ENCODE measurements around the gene KRT79. TPM values are rescaled to one million over a fixed set of nuclear protein-coding genes. Genes with fewer than 3 reads are reported as not detected.
"Not testable (repeated sequence)": the region's sequence is repeated elsewhere in the genome, so short reads cannot be mapped to it uniquely, and the experiment has no call there.

The KRT79 gene
- total RNA-seq, 1 donor from 2014 or later = not detected

DNA sequence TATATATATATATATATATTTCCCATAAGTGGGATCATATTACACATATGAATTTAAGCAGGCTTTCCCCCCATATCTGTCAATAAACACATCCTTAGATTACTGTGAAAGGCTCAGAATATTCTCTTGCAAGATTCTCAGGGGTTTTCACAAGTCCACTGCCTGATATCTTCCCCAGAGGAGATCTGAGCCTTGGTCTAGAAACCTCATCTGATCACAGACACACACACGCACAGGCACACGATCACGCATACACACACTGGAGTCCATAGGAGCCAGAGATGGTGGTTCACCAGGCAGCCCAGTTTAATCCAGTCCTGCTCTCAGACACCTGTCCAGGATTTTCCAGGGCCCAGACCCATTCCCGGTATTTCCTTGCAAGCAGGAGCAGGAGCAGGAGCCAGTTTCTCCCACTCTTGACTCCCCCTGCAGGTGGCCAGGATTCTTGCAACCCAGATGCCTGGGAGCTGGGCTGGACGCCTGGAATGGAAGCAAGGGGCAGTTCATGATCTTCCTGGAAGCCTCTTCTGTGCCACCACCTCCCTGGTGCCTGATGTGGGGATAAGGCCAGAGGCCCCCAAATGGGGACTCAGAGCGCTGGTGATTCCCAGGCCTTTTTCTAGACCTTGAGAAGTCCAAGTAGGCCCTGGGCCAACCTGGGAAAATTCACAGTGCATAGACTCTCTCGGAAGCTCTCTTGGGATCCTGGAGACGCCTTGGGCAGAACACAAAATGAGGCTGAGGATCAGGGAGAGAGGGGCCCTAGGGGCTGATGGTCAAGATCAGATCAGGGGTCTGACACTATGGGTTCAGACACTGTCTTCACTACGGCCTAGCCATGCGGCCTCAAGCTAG, 31.2 kb upstream of the KRT79 start:
- peak; percentile 60 for ATAC-seq
- peak; percentile 76 for DNase-seq (ENCODE audit: low spot score)
- intact Hi-C loops (cut with DNase I) = no loop called here

DNA sequence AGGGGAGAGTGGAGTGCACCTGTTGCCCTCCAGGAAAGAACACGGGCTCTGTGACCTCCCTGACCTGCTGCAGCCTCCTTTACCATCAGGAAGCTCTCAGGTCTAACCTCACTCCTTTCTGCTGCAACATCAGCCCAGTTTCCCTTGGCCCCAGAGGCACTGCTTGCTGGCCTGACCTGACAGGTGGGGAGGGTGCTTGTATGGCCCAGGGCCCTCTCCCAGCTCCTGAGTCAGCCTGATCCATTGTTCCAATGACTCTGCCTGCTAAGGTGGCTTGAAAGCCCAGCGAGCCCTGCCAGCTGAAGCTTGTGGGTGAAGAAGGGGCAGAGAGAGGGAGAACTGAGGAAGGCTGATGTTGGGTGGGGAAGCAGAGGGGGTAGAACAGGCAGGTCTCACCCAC, 27.9 kb upstream of the KRT79 start:
- ATAC-seq (no peak), DNase-seq (ENCODE audit: low spot score) (no peak)
- intact Hi-C loops (cut with DNase I) = no loop called here

DNA sequence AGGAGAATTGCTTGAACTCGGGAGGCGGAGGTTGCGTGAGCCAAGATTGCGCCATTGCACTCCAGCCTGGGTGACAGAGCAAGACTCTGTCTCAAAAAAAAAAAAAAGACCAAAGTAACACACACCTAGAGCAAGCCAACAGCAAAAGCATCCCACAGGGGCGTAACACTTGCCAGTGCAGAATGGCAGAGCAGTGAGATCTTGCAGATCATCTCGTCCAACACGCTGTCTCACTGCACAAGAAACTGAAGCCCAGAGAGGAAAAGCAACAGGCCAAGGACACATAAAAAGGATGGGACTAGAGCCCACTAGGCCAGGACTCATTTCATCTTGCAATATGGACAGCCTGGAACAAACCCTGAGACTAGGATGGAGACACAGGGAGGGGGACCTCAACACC, 27.4 kb upstream of the KRT79 start:
- DNase-seq (ENCODE audit: low spot score) = no peak

DNA sequence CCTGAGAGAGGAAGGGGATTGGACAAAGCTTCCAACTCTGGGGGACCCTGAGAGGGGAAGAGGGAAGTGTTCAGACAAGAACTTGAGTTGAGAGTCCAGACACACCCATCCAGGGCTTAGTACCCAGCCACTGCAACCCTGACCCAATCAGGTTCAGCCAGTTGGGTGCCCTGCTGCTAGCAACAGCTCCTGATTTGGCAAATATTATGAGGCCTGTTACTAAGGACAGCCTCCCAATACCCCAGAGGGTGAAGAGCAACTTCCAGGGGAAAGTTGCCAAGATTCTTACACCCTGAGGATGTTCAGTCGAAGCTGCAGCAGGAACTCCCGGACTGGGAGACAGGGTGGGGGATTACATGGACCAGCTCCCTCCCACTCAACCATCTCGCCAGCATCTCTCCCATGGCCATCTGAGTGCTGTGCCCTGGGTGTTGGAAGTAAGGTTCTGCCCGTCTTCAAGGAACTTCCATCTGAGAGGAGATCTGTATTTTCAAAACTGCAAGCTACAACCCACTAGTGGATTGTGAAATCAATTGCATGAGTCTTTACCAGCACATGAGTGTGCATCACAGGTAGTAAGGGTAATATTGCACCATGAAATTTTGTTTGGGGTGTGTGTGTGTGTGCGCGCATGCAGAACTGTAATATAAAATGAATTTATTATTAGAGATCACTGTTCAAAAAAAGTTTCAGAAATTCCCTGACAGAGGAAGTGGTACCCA, 26.2 kb upstream of the KRT79 start:
- DNase-seq (ENCODE audit: low spot score) (no peak), ATAC-seq (peak; percentile 62)
- intact Hi-C loops (cut with DNase I) = no loop called here

More for the DNA sequence above, 27.4 kb upstream of the KRT79 start:
- intact Hi-C loops (cut with DNase I) = no loop called here
- no peak for ATAC-seq

DNA sequence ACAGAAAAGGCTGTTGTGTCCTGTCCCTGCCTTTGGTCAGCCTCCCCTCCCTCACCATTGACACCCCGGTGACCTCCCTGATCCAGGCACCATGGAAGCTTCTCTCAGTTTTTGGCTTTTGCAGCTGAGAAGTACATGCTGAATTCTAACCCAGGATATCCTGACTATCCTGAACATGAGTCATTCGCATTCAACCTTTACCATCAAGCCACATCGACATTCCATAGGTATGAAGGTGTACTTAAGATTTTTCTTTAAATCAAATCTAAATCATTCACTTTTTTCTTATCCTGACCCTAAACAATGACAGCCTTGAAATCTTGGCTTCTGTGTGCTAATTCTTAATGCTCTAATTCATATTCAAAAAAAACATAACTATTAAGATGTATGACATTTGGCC, 23.4 kb upstream of the KRT79 start:
- intact Hi-C loops (cut with DNase I) = no loop called here
- no peak for ATAC-seq
- no peak for DNase-seq (ENCODE audit: low spot score)

DNA sequence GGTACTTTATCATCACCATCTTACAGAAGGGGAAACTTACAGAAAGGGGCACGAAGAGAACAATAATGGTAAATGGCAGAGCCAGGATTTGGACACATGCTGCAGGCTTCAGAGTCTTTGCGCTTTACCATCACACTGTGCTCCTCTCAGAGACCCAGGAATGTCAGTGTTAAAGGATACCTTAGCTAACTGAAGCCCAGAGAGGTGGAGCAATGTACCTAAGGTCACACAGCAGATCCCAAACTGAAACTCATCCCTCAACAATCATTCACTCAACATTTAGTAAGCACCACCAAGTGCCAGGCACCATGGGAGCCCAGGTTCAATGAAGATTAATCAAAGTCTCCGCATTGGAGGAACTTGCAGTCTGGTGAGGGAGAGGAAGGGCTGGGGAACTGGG, 22.7 kb upstream of the KRT79 start:
- ATAC-seq = no peak
- no peak for DNase-seq (ENCODE audit: low spot score)
- intact Hi-C loops (cut with DNase I) = no loop called here

DNA sequence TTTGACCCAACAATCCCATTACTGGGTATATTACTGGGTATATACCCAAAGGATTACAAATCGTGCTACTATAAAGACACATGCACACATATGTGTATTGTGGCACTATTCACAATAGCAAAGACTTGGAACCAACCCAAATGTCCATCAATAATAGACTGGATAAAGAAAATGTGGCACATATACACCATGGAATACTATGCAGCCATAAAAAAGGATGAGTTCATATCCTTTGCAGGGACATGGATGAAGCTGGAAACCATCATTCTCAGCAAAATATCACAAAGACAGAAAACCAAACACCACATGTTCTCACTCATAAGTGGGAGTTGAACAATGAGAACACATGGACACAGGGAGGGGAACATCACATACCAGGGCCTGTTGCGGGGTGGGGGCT, 22.0 kb upstream of the KRT79 start:
- DNase-seq (ENCODE audit: low spot score); intact Hi-C loops (cut with DNase I); ATAC-seq: not testable (repeated sequence)

DNA sequence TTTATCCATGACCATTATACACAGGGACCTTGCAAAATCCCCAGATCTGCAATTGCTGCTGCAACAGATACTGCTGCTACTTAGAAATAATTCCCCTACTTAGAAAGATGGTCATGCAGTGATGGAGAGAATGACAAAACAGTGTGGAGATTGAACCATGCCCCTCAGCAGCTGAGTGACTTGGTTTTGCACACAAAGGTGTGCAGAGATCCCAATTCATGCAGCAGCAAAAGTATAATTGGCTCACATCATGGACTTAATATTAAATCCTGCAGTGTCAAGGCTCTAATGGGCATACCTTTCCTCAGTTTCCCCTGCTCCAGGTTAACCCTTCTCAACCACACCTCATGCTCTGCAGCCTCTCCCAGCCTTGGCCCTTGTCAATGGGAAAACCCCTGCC, 17.7 kb upstream of the KRT79 start:
- intact Hi-C loops (cut with DNase I) = no loop called here
- no peak for DNase-seq (ENCODE audit: low spot score)
- no peak for ATAC-seq

DNA sequence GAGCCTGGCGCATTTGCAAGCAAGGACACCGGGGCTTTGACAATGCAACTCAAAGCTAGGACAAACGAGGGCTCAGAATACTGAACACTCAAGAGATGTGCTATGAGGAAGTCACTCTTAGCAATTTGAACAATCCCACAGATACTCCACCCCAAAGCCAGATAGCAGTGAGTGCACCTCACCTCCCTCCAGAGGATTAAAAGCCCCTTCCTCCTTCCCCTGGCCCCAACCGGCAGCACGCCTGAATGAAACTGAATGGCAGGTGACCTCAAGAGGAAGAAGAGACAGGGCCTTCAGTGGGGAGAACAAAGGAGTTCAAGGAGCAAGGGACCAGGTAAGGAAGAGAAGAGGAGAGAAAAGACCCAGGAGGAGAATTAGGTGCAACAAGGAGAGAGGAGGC, 16.6 kb upstream of the KRT79 start:
- no peak for ATAC-seq
- DNase-seq (ENCODE audit: low spot score) = no peak
- intact Hi-C loops (cut with DNase I) = no loop called here

DNA sequence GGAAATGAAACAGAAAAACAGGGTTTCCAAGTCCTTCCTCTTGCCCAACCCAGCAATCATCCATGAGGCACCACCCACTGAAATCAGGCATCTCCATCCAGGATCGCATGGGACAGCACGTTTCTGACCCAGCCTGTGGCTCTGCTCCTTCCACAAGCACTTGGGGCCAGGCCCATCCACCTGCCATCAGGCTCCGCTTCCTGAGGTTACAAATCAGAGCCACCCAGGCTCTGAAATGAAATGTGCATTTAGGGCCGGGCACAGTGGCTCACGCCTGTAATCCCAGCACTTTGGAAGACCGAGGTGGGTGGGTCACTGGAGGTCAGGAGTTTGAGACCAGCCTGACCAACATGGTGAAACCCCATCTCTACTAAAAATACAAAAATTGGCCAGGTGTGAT, 15.4 kb upstream of the KRT79 start:
- no peak for ATAC-seq
- intact Hi-C loops (cut with DNase I) = no loop called here

DNA sequence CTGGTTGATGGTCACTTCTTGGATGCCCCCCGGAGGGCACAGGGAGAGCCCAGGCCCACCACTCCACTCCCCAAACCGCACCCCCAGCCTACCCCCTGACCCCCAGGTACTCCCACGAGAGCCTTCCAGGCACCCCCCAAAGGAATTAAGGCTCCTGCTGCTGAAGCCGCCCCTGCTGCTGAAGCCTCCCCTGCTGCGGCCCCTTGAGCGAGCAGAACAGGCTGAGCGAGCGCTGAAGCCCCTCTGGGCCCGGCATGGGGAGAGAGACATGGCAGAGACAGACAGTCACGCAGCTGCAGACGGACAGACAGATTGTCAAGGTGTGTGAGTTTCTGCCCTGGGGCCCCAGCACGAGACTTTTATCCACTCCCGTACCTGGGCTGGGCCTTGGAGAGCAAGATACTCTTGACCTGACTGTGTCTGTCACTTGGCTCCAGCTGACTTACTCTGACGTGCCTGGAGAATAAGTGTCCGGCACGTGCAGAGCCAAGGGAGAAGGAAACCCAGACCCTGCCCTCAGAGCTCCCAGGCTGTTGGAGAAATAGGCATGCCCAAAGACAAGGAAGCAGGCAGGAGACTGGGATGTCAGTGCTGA, 14.6 kb upstream of the KRT79 start, which contains the start of gene KRT78:
TSS of gene KRT78 (minus strand) at position 334 of the 595 bp plus-strand sequence. CDS start at position 270, 64 bp downstream.
- no peak for ATAC-seq
- intact Hi-C loops (cut with DNase I) = no loop called here
- DNase-seq (ENCODE audit: low spot score) = no peak

More for the DNA sequence above, 15.4 kb upstream of the KRT79 start:
- DNase-seq (ENCODE audit: low spot score) = no peak

DNA sequence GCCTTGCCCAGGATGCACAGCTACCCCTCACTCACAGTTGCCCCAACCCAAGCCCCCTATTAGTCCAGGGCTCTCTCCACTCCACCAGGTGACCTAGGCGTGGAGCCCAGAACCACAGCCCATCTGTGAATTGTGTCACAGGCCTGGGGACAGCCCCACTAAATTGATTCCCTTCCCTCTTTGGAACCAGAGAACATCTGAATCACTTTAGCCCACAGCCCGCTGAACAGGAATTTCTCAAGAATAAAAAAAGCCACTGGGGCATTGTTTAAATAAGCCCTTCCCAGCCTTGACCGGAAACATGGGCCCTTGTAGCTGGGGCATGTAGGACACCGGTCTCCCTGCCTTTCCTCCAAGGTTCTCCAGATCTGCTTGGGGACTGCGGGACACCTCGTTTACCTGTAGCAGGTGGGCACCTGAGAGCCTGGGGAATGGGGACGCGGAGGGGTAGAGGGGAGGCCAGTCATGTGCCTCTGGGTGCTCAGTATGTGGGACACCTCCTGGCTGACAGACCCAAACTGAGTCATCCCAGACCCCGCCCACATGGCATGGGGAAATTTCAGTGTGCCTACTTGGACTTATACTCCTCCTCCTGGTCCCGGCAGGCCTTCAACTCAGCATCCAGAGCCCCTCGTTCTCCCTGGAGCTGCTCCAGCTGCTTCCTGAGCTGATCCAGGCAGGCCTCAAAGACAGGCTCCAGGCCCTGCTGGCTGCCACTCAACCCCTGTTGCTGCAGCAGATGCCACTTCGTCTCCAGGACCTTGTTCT, 13.4 kb upstream of the KRT79 start:
- ATAC-seq = no peak
- intact Hi-C loops (cut with DNase I) = no loop called here
- no peak for DNase-seq (ENCODE audit: low spot score)

DNA sequence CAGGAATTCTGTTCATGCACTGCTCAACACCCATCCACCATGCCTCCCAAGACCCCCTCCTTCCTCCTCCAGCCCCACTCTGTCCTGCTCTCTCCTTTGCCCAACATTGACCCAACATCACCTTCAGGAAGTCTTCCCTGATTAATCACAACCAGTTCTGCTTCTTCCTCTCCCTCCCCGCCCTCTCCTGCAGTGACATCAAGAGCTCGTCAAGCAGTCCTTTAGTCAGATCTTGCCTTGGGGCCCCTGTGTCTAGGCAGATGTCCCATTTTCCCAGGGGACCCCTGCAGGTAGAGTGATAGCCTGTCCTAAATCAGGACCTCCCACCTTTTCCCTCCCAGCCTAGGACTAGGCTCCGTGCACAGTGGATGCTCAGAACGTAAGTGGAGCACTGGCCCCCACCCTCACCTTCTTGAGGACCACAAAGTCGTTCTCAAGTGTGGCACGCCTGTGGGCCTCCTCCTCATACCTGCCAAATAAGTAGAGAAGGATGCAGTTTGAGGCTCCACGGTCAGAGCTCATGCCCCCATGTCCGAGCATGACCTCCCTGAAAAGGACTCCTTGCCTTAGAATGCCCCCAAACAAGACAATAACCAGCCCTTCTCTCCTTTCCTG, 12.4 kb upstream of the KRT79 start:
- DNase-seq (ENCODE audit: low spot score) = no peak
- intact Hi-C loops (cut with DNase I) = no loop called here
- ATAC-seq = no peak

DNA sequence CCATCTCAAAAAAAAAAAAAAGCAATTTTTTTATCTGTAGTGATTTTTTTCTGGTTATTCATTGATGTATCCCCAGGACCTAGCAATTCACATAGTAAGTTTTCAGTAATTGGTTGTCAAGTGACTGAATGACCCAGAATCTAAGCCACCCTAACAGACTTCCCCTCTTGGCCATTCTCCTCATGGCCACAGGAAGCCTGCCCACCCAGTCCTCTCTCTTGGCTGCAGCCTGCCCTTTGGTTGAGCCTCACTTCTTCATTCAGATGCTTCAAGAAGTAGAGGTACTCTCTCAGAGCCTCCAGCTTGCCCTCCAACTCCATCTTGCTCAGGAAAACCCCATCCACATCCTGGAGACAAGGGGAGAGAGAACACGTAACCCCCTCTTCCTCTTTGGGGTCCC, 11.8 kb upstream of the KRT79 start:
- intact Hi-C loops (cut with DNase I) = no loop called here
- ATAC-seq (no peak), DNase-seq (ENCODE audit: low spot score) (no peak)

DNA sequence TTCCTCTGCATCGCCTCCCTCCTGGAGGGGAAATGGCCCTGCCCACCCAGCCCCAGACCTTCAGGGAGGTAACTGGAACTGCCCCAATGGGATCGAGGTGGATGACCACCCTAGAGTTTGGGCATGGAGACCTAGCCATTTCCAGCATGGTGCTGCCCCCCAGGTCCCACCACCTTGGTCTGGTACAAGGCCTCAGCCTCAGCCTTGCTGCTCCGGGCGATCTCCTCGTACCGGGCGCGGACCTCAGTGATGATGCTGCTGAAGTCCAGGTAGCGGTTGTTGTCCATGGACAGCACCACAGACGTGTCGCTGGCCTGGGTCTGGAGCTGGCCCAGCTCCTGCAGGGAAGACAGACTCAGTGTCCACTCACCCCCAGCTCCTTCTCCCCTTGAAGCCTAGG, 10.3 kb upstream of the KRT79 start:
- DNase-seq (ENCODE audit: low spot score) (no peak), ATAC-seq (no peak)
- intact Hi-C loops (cut with DNase I) = no loop called here

DNA sequence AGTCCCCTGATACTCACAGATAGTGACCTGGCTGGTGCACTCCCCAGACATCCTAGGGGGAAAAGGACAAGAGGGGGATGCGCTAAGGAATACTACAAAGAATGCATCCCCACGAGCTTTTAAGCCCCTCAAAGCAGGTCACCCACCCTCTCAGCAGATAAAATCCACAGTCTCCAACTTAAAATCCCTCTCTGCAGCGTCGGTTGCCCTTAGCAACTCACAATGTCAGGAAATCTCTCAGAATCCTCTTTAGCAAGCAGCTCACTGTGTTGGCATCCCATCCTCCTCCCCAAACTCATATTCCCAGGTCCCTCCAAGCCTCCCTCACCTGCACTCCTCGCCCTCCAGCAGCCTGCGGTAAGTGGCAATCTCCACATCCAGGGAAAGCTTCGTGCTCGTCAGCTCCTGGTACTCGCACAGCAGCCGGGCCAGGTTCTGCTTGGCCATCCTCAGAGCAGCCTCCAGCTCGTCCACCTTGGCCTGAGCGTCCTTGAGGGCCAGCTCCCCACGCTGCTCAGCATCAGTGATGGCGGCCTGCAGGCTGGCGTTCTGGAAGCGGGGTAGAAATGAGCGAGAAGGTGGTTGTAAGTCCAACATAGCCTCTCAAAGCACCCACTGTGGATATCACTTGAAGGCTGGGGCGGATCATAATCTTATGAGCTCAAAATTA, 5.5 kb upstream of the KRT79 start:
- no peak for DNase-seq (ENCODE audit: low spot score)
- intact Hi-C loops (cut with DNase I) = no loop called here

DNA sequence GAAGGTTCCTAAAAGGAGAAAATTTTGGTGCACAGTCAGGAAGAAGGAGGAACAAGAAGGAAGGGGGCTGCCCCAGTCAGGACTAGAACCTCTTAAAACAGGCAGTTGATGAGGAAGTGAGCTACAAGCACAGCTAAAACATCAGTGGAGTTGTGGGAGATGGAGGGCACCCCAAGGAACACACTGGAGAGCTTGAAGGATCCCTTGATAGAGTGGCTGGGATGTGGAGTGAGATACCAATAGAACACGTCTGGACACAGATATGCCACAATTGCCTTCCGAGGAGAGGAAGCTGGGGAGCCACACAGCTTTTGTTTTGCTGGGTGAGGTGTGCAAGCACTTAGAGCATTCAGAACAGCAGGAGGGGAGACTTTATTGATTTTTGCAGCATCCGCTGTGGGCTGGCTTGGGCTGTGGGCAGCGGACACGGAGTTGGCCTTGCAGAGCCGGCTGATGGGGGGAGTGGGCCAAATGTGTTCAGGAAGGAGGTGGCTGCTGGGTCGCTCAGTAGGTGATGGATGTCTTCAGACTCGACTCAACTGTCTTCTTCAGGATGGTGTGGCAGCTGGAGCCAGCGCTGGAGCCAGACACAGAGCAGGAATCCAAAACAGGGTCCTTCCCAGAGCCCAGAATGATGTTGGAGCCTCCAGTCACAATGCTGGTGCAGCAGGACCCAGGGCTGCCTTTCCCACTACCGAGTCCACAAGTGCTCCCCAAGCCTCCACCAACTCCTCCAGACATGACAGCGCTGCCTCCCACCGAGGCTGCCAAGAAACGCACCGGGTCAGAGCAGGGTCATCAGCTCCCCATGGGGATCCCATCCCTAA, 4.7 kb upstream of the KRT79 start:
- DNase-seq (ENCODE audit: low spot score) (no peak), ATAC-seq (no peak)
- intact Hi-C loops (cut with DNase I) = no loop called here

More for the DNA sequence above, 5.5 kb upstream of the KRT79 start:
- no peak for ATAC-seq

Measured in sciatic nerve (tissue), 2 donors.